ENCODE measurements around the gene KLHL29. TPM values are rescaled to one million over a fixed set of nuclear protein-coding genes. Genes with fewer than 3 reads are reported as not detected.

Gene KLHL29
- total and polyA plus RNA-seq, 10 of the 15 experiments (the other 5 are each of a cell fraction or from before 2014, with no cell fraction given), result 1.4 to 19.5 (median 6.1) TPM

DNA sequence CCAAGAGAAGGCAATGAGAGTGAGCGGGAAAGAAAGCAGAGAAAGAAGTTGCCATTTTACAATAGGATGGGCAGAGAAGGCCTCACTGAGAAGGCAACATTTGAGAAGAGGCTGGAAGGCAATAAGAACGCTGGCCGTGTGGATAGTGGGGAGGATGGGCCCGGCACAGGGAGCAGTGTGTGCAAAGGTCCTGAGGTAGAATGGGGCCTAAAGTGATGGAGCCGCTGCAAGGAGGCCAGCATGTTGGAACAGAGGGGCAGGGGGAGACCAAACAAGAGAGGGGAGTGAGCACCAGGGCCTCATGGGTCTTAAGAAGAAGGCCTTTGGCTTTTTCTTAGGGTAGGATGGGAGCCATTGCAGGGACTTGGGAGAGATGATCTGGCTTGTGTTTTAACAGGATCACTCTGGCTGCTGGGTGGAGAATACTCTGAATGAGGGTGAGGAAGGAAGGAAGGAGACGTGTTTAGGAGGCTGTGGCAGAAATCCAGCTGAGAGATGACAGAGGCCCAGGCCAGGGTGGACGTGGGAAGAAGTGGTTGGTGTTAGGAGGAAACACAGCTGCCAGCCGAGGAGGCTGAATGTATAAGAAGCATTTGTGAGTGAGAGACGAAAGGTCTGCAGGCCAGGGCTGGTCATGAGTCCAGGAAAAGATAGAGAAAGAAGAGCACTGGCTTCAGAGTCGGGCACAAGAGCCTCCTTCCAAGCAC is 159.8 kb downstream of the KLHL29 start (continued):
- TF ChIP-seq, protein P1, sequence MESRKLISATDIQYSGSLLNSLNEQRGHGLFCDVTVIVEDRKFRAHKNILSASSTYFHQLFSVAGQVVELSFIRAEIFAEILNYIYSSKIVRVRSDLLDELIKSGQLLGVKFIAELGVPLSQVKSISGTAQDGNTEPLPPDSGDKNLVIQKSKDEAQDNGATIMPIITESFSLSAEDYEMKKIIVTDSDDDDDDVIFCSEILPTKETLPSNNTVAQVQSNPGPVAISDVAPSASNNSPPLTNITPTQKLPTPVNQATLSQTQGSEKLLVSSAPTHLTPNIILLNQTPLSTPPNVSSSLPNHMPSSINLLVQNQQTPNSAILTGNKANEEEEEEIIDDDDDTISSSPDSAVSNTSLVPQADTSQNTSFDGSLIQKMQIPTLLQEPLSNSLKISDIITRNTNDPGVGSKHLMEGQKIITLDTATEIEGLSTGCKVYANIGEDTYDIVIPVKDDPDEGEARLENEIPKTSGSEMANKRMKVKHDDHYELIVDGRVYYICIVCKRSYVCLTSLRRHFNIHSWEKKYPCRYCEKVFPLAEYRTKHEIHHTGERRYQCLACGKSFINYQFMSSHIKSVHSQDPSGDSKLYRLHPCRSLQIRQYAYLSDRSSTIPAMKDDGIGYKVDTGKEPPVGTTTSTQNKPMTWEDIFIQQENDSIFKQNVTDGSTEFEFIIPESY (IDR thresholded peaks at IDR 0.05), result no peak
- TF ChIP-seq EP300 (IDR thresholded peaks at IDR 0.05; ENCODE audit: borderline replicate concordance in 1 of 2, control insufficient read depth in 1 of 2, low read depth in 2 of 2, low read length in 2 of 2), result no peak
- TF ChIP-seq HDGF (IDR thresholded peaks at IDR 0.05), result no peak
- TF ChIP-seq, protein P2, sequence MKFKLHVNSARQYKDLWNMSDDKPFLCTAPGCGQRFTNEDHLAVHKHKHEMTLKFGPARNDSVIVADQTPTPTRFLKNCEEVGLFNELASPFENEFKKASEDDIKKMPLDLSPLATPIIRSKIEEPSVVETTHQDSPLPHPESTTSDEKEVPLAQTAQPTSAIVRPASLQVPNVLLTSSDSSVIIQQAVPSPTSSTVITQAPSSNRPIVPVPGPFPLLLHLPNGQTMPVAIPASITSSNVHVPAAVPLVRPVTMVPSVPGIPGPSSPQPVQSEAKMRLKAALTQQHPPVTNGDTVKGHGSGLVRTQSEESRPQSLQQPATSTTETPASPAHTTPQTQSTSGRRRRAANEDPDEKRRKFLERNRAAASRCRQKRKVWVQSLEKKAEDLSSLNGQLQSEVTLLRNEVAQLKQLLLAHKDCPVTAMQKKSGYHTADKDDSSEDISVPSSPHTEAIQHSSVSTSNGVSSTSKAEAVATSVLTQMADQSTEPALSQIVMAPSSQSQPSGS (IDR thresholded peaks at IDR 0.05; ENCODE audit: low read length), result no peak
- TF ChIP-seq RBBP5 (conservative IDR thresholded peaks at IDR 0.05), result no peak

DNA sequence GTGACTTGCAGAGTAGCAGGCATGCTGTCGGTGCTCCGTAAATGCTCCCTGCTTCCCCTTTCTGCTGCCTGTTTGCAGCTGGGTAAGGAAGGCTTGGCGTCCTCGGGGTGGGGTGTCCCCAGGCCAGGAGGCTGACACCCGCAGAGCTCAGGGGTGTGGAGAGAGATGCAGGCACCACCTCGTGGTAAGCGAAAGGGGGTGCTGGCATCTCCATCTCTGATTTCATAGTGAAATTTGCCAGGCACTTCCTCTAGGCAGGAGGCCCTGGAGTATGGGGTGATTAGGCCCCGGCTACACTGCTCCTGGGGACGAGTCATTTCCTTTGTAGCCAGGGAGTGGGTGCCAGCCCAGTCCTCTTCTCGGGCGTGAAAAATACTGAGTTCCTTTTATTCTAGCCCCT is 160.4 kb downstream of the KLHL29 start:
- WGBS (ENCODE audit: insufficient coverage, insufficient replicate concordance, low lambda C conversion rate, missing lambda C conversion rate), result 52% methylated on average over 11 of the region's 11 CpGs
- SMC1A ChIA-PET (ENCODE audit: uncharacterized antibody, unreplicated experiment), result no interaction called here
- Histone ChIP-seq H3K79me2 (ENCODE audit: control insufficient read depth, insufficient read depth, low read length) (no peaks in the 10 kb centered on the region), H3K27ac (ENCODE audit: control insufficient read depth, insufficient read depth) (no peak overlapping the region), H3K9me3 (replicated peaks; ENCODE audit: control insufficient read depth, insufficient read depth, low read length) (no peaks in the 10 kb centered on the region), H3K4me2 (ENCODE audit: control insufficient read depth, insufficient read depth) (no peak overlapping the region), H3K4me3 (no peak overlapping the region), H2AFZ (ENCODE audit: control insufficient read depth, low read depth, low read length) (no peak overlapping the region), H3K36me3 (ENCODE audit: control insufficient read depth in 2 of 2, insufficient read depth in 2 of 2, low read length in 1 of 2) (peaks cover 0 to 9% of the 10 kb centered on the region in 2 experiments; a peak in 3 of 4 replicates), H4K20me1 (ENCODE audit: control insufficient read depth, insufficient read depth) (no peaks in the 10 kb centered on the region), H3K27me3 (replicated peaks in 1 of 2; ENCODE audit: control insufficient read depth in 2 of 2, insufficient read depth in 2 of 2, low read length in 1 of 2) (no peaks in the 10 kb centered on the region), H3K4me1 (ENCODE audit: control insufficient read depth, insufficient read depth, low read length) (no peaks in the 10 kb centered on the region), H3K9ac (ENCODE audit: control insufficient read depth, insufficient read depth, low read length) (no peak overlapping the region)
- no TSS peak for BruUV-seq (replicated peaks)
- RAD21 ChIA-PET (ENCODE audit: unreplicated experiment), result no interaction called here
- in situ Hi-C loops (cut with MboI) (no loop called here), intact Hi-C loops (cut with micrococcal nuclease; ENCODE audit: unreplicated experiment) (no loop called here)
- POLR2A ChIA-PET, result no interaction called here
- CTCF ChIA-PET, result no interaction called here
- DNase-seq (ENCODE audit: low read depth, low spot score), result no peak
- ATAC-seq, result no peak
- FAIRE-seq, result no peak
- TF ChIP-seq CREB1 (IDR thresholded peaks at IDR 0.05; ENCODE audit: low read depth) (no peak), ZNF207 (IDR thresholded peaks at IDR 0.05; ENCODE audit: borderline replicate concordance) (no peak), SIX5 (IDR thresholded peaks at IDR 0.05; ENCODE audit: low read depth, low read length, severe bottlenecking) (no peak), HCFC1 (IDR thresholded peaks at IDR 0.05; ENCODE audit: low read length) (no peak), POLR2A (IDR thresholded peaks at IDR 0.05; ENCODE audit: low read depth, low read length) (no peak), TCF12 (IDR thresholded peaks at IDR 0.05; ENCODE audit: low read depth, low read length) (no peak), SMAD5 (IDR thresholded peaks at IDR 0.05; ENCODE audit: low read depth) (no peak), SREBF1 (IDR thresholded peaks at IDR 0.05; ENCODE audit: low read length) (no peak), FOXK2 (IDR thresholded peaks at IDR 0.05) (no peak), ASH2L (IDR thresholded peaks at IDR 0.05; ENCODE audit: borderline replicate concordance, low read depth) (no peak), EP300 (IDR thresholded peaks at IDR 0.05; ENCODE audit: borderline replicate concordance in 1 of 2, control insufficient read depth in 1 of 2, low read depth in 2 of 2, low read length in 2 of 2) (no peak), BCL11A (IDR thresholded peaks at IDR 0.05; ENCODE audit: low read depth, low read length) (no peak), HDGF (IDR thresholded peaks at IDR 0.05) (no peak)
- TF ChIP-seq, protein P3, sequence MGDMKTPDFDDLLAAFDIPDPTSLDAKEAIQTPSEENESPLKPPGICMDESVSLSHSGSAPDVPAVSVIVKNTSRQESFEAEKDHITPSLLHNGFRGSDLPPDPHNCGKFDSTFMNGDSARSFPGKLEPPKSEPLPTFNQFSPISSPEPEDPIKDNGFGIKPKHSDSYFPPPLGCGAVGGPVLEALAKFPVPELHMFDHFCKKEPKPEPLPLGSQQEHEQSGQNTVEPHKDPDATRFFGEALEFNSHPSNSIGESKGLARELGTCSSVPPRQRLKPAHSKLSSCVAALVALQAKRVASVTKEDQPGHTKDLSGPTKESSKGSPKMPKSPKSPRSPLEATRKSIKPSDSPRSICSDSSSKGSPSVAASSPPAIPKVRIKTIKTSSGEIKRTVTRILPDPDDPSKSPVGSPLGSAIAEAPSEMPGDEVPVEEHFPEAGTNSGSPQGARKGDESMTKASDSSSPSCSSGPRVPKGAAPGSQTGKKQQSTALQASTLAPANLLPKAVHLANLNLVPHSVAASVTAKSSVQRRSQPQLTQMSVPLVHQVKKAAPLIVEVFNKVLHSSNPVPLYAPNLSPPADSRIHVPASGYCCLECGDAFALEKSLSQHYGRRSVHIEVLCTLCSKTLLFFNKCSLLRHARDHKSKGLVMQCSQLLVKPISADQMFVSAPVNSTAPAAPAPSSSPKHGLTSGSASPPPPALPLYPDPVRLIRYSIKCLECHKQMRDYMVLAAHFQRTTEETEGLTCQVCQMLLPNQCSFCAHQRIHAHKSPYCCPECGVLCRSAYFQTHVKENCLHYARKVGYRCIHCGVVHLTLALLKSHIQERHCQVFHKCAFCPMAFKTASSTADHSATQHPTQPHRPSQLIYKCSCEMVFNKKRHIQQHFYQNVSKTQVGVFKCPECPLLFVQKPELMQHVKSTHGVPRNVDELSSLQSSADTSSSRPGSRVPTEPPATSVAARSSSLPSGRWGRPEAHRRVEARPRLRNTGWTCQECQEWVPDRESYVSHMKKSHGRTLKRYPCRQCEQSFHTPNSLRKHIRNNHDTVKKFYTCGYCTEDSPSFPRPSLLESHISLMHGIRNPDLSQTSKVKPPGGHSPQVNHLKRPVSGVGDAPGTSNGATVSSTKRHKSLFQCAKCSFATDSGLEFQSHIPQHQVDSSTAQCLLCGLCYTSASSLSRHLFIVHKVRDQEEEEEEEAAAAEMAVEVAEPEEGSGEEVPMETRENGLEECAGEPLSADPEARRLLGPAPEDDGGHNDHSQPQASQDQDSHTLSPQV (IDR thresholded peaks at IDR 0.05), result no peak
